ENCODE data around the gene NAV2.

The NAV2 gene

DNA sequence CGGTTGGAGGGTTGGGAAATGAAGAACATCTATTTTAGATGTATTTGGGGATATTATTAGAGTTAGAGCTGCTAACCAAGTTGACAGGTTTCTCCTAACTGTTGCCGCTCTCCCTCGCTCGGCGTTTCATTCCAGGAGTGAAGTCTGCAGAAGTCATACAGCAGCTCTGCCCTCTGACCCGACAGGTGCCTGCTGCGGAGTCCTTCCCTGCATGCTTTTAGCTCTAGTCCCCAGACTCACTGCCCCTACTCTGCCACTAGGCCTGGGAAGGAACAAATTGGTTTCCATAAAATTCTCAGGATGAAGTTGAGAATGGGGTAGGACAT, 322.7 kb downstream of the NAV2 start:
- no peak overlapping the region for H2AFZ ChIP-seq (ENCODE audit: low read length)
- no peak overlapping the region for H3K4me3 ChIP-seq (ENCODE audit: low read length)
- H3K9me2 ChIP-seq (replicated peaks; ENCODE audit: insufficient read depth, low read length), result no peaks in the 10 kb centered on the region
- no peak for DNase-seq
- no peak overlapping the region for H3K4me2 ChIP-seq (ENCODE audit: low read depth, low read length)
- no peaks in the 10 kb centered on the region for H4K20me1 ChIP-seq (ENCODE audit: insufficient read depth, low read length)
- no peaks in the 10 kb centered on the region for H3K27me3 ChIP-seq (replicated peaks; ENCODE audit: insufficient read depth, low read length)
- H3F3A ChIP-seq (ENCODE audit: insufficient read depth, low read length), result no peaks in the 10 kb centered on the region
- no peaks in the 10 kb centered on the region for H3K9me3 ChIP-seq (replicated peaks; ENCODE audit: insufficient read depth, low read length)
- H3K36me3 ChIP-seq (replicated peaks; ENCODE audit: insufficient read depth, low read length), result no peaks in the 10 kb centered on the region
- H3K9ac ChIP-seq (ENCODE audit: low read length), result no peak overlapping the region
- H3K79me2 ChIP-seq (ENCODE audit: low read length), result no peaks in the 10 kb centered on the region
- H3K27ac ChIP-seq (ENCODE audit: low read length), result no peak overlapping the region
- TF ChIP-seq EZH2phosphoT487 (IDR thresholded peaks at IDR 0.05; ENCODE audit: low read length) (no peak), CTCF (IDR thresholded peaks at IDR 0.05; ENCODE audit: low read length) (no peak), EZH2 (optimal IDR thresholded peaks at IDR 0.05; ENCODE audit: low read depth, low read length) (no peak)
- H3K4me1 ChIP-seq (ENCODE audit: low read length), result no peaks in the 10 kb centered on the region

GRCh38 chr11:20035701-20036601, 323.3 kb downstream of the NAV2 start:
- no peaks in the 10 kb centered on the region for H3F3A ChIP-seq (ENCODE audit: insufficient read depth, low read length)
- no peaks in the 10 kb centered on the region for H3K9me2 ChIP-seq (replicated peaks; ENCODE audit: insufficient read depth, low read length)
- no peaks in the 10 kb centered on the region for H3K27me3 ChIP-seq (replicated peaks; ENCODE audit: insufficient read depth, low read length)
- H3K79me2 ChIP-seq (ENCODE audit: low read length), result no peaks in the 10 kb centered on the region
- DNase-seq, result no peak
- H3K9ac ChIP-seq (ENCODE audit: low read length), result no peak overlapping the region
- no peak overlapping the region for H3K4me3 ChIP-seq (ENCODE audit: low read length)
- TF ChIP-seq EZH2 (optimal IDR thresholded peaks at IDR 0.05; ENCODE audit: low read depth, low read length) (no peak), CTCF (IDR thresholded peaks at IDR 0.05; ENCODE audit: low read length) (no peak), EZH2phosphoT487 (IDR thresholded peaks at IDR 0.05; ENCODE audit: low read length) (no peak)
- H3K9me3 ChIP-seq (replicated peaks; ENCODE audit: insufficient read depth, low read length), result no peaks in the 10 kb centered on the region
- H4K20me1 ChIP-seq (ENCODE audit: insufficient read depth, low read length), result no peaks in the 10 kb centered on the region
- no peaks in the 10 kb centered on the region for H3K36me3 ChIP-seq (replicated peaks; ENCODE audit: insufficient read depth, low read length)
- no peak overlapping the region for H3K27ac ChIP-seq (ENCODE audit: low read length)
- H2AFZ ChIP-seq (ENCODE audit: low read length), result no peak overlapping the region
- no peak overlapping the region for H3K4me2 ChIP-seq (ENCODE audit: low read depth, low read length)
- no peaks in the 10 kb centered on the region for H3K4me1 ChIP-seq (ENCODE audit: low read length)

DNA sequence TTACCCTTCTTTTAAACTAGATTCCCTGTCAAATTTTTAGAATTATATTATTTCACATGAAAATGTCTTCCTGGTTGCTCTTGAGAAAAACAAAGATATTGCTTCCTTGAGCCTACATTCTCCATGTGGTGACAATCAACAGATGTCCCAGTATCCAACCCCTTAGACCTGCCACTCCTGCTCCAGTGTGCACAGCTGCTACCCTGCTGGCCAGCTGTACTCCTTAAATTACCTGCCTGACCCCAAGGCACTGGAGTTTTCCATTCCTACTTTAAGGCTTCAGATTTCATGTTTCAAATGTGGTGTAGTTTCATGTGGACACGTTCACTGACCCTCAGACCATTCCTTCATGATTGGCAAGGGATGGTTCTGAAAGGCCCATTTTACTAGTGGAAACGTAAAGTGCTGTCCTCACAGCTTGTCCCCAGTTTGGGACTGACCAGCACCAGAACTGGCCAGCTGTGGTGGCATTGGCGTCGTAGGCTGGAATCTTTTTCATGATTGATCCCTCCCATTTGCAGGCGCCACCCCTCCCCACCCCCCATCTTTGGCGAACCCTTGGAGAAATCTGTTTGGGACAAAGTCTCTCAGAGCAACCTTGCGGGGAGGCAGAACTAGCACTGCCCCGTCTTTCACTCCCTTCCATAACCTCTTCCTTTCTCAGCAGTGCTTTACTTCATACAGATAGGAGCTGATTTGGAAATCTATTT, 324.1 kb downstream of the NAV2 start:
- H3F3A ChIP-seq (ENCODE audit: insufficient read depth, low read length), result no peaks in the 10 kb centered on the region
- no peak overlapping the region for H3K9ac ChIP-seq (ENCODE audit: low read length)
- H4K20me1 ChIP-seq (ENCODE audit: insufficient read depth, low read length), result no peaks in the 10 kb centered on the region
- no peaks in the 10 kb centered on the region for H3K79me2 ChIP-seq (ENCODE audit: low read length)
- H3K4me1 ChIP-seq (ENCODE audit: low read length), result no peaks in the 10 kb centered on the region
- DNase-seq, result no peak
- H3K9me2 ChIP-seq (replicated peaks; ENCODE audit: insufficient read depth, low read length), result no peaks in the 10 kb centered on the region
- H3K9me3 ChIP-seq (replicated peaks; ENCODE audit: insufficient read depth, low read length), result no peaks in the 10 kb centered on the region
- H3K27me3 ChIP-seq (replicated peaks; ENCODE audit: insufficient read depth, low read length), result no peaks in the 10 kb centered on the region
- H3K4me3 ChIP-seq (ENCODE audit: low read length), result no peak overlapping the region
- H3K36me3 ChIP-seq (replicated peaks; ENCODE audit: insufficient read depth, low read length), result no peaks in the 10 kb centered on the region
- H2AFZ ChIP-seq (ENCODE audit: low read length), result no peak overlapping the region
- H3K4me2 ChIP-seq (ENCODE audit: low read depth, low read length), result no peak overlapping the region
- H3K27ac ChIP-seq (ENCODE audit: low read length), result no peak overlapping the region
- TF ChIP-seq EZH2phosphoT487 (IDR thresholded peaks at IDR 0.05; ENCODE audit: low read length) (no peak), CTCF (IDR thresholded peaks at IDR 0.05; ENCODE audit: low read length) (no peak), EZH2 (optimal IDR thresholded peaks at IDR 0.05; ENCODE audit: low read depth, low read length) (no peak)
